Transverse colon (tissue), 4 donors: ENCODE data around the gene SMARCD3. TPM values are rescaled to one million over a fixed set of nuclear protein-coding genes. Genes with fewer than 3 reads are reported as not detected.

Source experiments
- DNase-seq: peaks from one replicate; pipeline ENCODE4 v3.0.0-alpha.2; 2019
- H3K27ac ChIP-seq, 4 donors: fragments of 200-600 bp; sonication (generic); 2 replicates each; pipeline ENCODE4 v1.5.1; 2016 to 2018; ENCODE audit warnings: inconsistent platforms in 4 of 4
- H3K27me3 ChIP-seq: fragments of 200-600 bp; sonication (generic); 2 replicates; pipeline ENCODE4 v1.5.1; 2017; ENCODE audit warnings: inconsistent platforms
- H3K36me3 ChIP-seq, 4 donors: fragments of 200-600 bp; sonication (generic); 2 replicates each; pipeline ENCODE4 v1.5.1; 2017 to 2019; ENCODE audit warnings: inconsistent platforms in 4 of 4
- H3K4me1 ChIP-seq, 4 donors: fragments of 200-600 bp; sonication (generic); 2 replicates each; pipeline ENCODE4 v1.5.1; 2017 to 2020; ENCODE audit warnings: inconsistent platforms in 4 of 4
- H3K4me3 ChIP-seq, 4 donors: fragments of 200-600 bp; sonication (generic); 1 replicate in 1 of 4; 2 replicates in 3 of 4; pipeline versions ENCODE4 v1.5.1 to v1.6.1; 2017 to 2019; ENCODE audit warnings: inconsistent platforms in 4 of 4
- H3K9me3 ChIP-seq, 2 donors: fragments of 200-600 bp; sonication (generic); 2 replicates each; pipeline ENCODE4 v1.5.1; 2017 to 2019; ENCODE audit warnings: inconsistent platforms in 2 of 2
- CTCF ChIP-seq, 5 experiments: fragments of 200-600 bp in 3 of 5; fragments of 450-650 bp in 2 of 5; sonication (generic) in 3 of 5; IDR thresholded peaks; 1 replicate in 2 of 5; 2 replicates in 3 of 5; pipeline ENCODE4 v1.5.1; 2016 to 2017; ENCODE audit warnings: antibody characterized with exemption in 5 of 5, inconsistent platforms in 3 of 5, mild to moderate bottlenecking in 2 of 5, moderate library complexity in 1 of 5
- EP300 ChIP-seq: sonication (generic); formaldehyde crosslinking; IDR thresholded peaks from one replicate; pipeline ENCODE4 v1.6.1; 2017; ENCODE audit warnings: antibody characterized with exemption, low read depth
- POLR2A ChIP-seq: fragments of 450-650 bp; IDR thresholded peaks from one replicate; pipeline ENCODE4 v1.6.1; 2016; ENCODE audit warnings: antibody characterized with exemption, mild to moderate bottlenecking, moderate library complexity
- POLR2AphosphoS5 ChIP-seq, 3 donors: sonication (generic); formaldehyde crosslinking; IDR thresholded peaks; one replicate each; pipeline ENCODE4 v1.6.1; 2016; ENCODE audit warnings: antibody characterized with exemption in 3 of 3
- WGBS, 2 donors: methylation state at CpG; one replicate each; pipeline ENCODE4 v1.1.5; 2018; ENCODE audit warnings: low coverage in 1 of 2; 5-methylcytosine and 5-hydroxymethylcytosine counted together
- in situ Hi-C, 4 donors: fragments of 200-750 bp; cut with MboI; loops; one replicate each; pipeline versions ENCODE4 v1.15.0 to v1.15.1; 2017; ENCODE audit warnings: low sequenced_read_pairs in 3 of 4, low pct_ligation_motif_present in 1 of 4, low pct_unique_long_range_greater_than_20kb in 1 of 4
- intact Hi-C: fragments of 100-400 bp; cut with DNase I; formaldehyde crosslinking; loops from one replicate; pipeline ENCODE4 v1.15.1; 2023; ENCODE audit warnings: low total_unique reads
- total RNA-seq, 4 donors: library from RNA; depleted of rRNA; stranded (reverse); fragments of >200 nt; gene quantifications; one replicate each; pipeline ENCODE4 v1.1.0, GENCODE V29; 2016

Gene SMARCD3
- total RNA-seq, 4 donors from 2014 or later: 6.6 to 19.1 (median 9.9) TPM

DNA sequence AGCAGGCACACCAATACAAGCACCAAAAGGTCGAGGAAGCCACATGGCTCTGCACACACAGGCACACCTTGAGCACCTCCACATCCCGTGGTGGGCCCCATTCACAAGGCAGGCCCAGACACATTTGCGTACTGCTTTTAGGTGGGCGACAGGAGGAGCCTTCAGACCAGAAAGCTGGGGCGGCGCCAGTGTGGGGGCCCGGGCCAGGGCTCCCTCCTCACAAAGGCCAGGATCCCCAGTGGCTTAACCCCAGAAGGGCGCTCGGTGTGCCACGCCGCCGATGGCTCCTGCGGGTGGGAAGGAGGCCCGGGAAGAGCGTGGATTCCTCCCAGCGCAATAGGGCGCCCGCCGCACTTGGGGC lies 2.8 kb upstream of the SMARCD3 start:
- H3K36me3 ChIP-seq: no peaks in the 10 kb centered on the region
- peaks cover 21 to 60% (median 43%) of the 10 kb centered on the region in 4 donors for H3K4me1 ChIP-seq
- no peak for DNase-seq
- H3K27ac ChIP-seq: peak overlapping the region; percentile 85 to 96 (median 90)
- in situ Hi-C loops: no loop called here
- H3K27me3 ChIP-seq: peaks cover 82% of the 10 kb centered on the region
- TF ChIP-seq EP300 (no peak), POLR2AphosphoS5 (IDR thresholded peaks at IDR 0.05) (no peak)
- no peaks in the 10 kb centered on the region for H3K9me3 ChIP-seq
- intact Hi-C loops: no loop called here
- peak overlapping the region; percentile 28 to 64 (median 40) for H3K4me3 ChIP-seq
- 20% methylated on average over 4 of the region's 19 CpGs; no CpG with 5 or more reads in 1 of the 2 donors for WGBS, 2 donors

DNA sequence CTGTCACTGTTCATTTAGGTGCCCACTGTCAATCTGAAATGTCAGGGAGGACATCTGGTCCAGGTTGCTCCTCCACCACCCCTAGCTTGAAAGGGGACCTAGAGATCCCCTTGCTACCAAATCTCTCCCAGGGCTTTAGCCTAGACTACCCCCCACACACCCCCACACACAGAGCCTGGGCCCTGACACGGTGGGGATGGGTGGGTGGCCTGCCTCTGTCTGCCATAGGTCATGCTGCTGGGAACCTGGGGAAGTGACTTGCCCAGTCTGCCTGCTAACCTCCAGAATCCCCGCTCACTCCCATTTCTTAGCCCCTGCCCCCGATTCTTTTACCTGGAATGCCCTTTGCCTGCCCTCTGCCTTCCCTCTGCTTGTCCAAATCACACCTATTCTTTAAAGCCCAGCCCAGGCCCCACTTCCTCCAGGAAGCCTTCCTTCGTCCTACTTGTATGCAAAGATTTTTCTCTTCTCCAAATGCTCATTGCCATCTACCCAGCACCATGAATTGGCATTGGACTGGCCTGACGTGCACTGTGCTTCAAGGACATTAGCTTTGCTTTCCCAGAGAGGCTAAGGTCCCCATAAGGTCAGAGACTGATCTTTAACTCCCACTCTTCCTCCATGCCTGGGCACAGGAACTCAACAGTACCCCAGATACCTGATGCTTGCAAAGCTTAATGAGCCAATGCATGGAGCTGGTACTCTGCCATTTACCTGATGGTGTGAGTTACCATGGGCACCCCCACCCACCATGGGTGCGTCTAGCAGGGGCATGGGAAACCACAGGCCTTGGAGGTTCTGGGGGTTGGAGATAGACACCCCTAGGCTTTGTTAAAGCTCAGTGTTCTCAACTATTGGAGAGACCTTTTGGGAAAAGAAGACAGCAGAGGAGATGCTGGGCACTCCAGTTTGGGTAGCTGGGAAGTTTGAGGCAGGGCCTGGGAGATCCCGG lies 2.0 kb upstream of the SMARCD3 start:
- Histone ChIP-seq H3K4me1 (peaks cover 21 to 66% (median 50%) of the 10 kb centered on the region in 4 donors), H3K36me3 (no peaks in the 10 kb centered on the region), H3K27ac (peak overlapping the region; percentile 85 to 96 (median 90)), H3K9me3 (no peaks in the 10 kb centered on the region), H3K27me3 (peaks cover 85% of the 10 kb centered on the region), H3K4me3 (peak overlapping the region in 1 of 4 donors; percentile 64)
- intact Hi-C loops (no loop called here), in situ Hi-C loops (no loop called here)
- WGBS, 2 donors: 57 to 66% methylated on average over 3 to 7 of the region's 7 CpGs
- no peak for TF ChIP-seq POLR2AphosphoS5 (IDR thresholded peaks at IDR 0.05)
- no peak for TF ChIP-seq CTCF (IDR thresholded peaks at IDR 0.05)
- DNase-seq: no peak

GRCh38 chr7:151249732-151250072 lies 1.2 kb upstream of the SMARCD3 start:
- Histone ChIP-seq H3K27me3 (peaks cover 86% of the 10 kb centered on the region), H3K27ac (peak overlapping the region; percentile 85 to 96 (median 90)), H3K4me1 (peaks cover 24 to 73% (median 58%) of the 10 kb centered on the region in 4 donors), H3K9me3 (no peaks in the 10 kb centered on the region), H3K4me3 (peak overlapping the region in 2 of 4 donors; percentile 46 to 53), H3K36me3 (no peaks in the 10 kb centered on the region)
- DNase-seq: peak; percentile 48
- TF ChIP-seq EP300: no peak
- TF ChIP-seq CTCF (IDR thresholded peaks at IDR 0.05): no peak
- no peak for TF ChIP-seq POLR2AphosphoS5 (IDR thresholded peaks at IDR 0.05)
- no peak for TF ChIP-seq POLR2A
- 13 to 20% methylated on average over 2 to 5 of the region's 5 CpGs for WGBS, 2 donors
- intact Hi-C loops (loop anchor here (5.0 kb wide), 1 partner anchor 53 kb away; no protein-coding TSS in a partner anchor), in situ Hi-C loops (no loop called here)

DNA sequence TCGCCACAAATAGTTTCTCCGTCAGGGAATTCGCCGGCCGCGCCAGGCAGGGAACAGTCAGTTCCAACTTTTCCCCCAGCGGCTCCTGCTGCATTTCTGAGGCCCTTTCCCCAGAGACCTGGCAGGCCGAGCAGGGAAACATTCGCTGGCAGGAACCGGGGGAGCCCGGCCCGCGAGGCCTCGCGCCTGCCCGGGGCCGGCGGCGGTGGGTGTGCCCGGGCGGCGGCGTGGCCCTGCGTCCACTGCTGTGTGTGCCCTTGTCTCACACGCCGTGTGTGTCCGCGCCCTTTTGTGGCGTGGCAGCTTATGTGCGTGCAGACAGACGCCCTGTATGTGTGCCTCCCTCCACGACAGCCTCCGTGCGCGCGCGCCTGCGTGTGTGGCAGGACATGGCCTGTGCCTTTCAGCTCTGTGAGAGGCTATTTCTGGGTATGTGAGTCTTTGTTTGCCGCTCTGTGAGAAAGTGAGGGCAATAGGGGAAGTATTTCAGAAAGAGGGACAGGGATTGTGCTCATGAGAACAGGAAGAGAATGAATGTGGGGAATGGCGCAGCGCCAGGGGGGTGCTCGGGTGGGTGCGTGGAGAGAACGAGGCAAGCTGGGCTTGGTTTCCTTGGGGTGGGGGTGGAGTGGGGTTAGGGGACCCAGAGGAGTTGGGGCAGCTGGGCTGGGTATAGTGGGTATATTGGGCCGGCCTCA lies 689 bp upstream of the SMARCD3 start:
- TF ChIP-seq EP300: no peak
- peak in 2 of 3 donors; percentile 16 to 35 for TF ChIP-seq POLR2AphosphoS5 (IDR thresholded peaks at IDR 0.05)
- Histone ChIP-seq H3K27ac (peak overlapping the region; percentile 85 to 96 (median 90)), H3K9me3 (no peaks in the 10 kb centered on the region), H3K27me3 (peaks cover 87% of the 10 kb centered on the region), H3K4me1 (peaks cover 29 to 78% (median 63%) of the 10 kb centered on the region in 4 donors), H3K36me3 (no peaks in the 10 kb centered on the region), H3K4me3 (peak overlapping the region; percentile 9 to 53 (median 45))
- in situ Hi-C loops (no loop called here), intact Hi-C loops (loop anchor here (5.0 kb wide), 1 partner anchor 53 kb away; no protein-coding TSS in a partner anchor)
- DNase-seq: peak; percentile 54
- WGBS, 2 donors: 5 to 16% methylated on average over 6 to 39 of the region's 45 CpGs
